ENCODE data around the gene ATP10A. TPM values are rescaled to one million over a fixed set of nuclear protein-coding genes. Genes with fewer than 3 reads are reported as not detected.

Gene ATP10A
- total RNA-seq, 2 donors from 2014 or later, result 15.5 to 15.8 TPM

- Mint-ChIP-seq H3K27me3 (no peaks in the 10 kb centered on the region), H3K4me1 (no peaks in the 10 kb centered on the region), H3K36me3 (ENCODE audit: low read depth) (no peaks in the 10 kb centered on the region), H3K27ac (no peak overlapping the region), H3K9me3 (no peaks in the 10 kb centered on the region), H3K4me3 (no peak overlapping the region)
- ATAC-seq (replicated peaks), result no peak
These were observed 59.6 kb downstream of the ATP10A start for GRCh38 chr15:25803541-25803940.

DNA sequence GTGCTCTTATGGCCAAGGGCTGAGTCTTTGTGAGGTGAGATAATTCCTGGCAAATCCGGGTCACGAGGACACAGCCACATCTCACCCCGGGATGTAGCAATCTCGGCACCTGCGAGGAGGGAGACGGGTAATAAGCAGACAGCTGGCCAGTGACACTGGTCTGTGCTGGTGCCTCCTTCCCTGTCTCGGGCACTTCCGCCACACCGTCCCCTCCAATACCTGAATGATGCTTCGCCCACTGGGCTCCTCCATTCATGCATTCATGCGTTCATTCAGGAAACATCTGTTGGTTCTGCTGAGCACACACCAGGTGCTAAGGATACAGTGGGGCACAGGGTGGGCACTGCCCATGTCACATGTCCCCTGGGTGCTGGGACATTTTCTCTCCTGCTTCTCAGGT lies 60.1 kb downstream of the ATP10A start:
- Mint-ChIP-seq H3K36me3 (ENCODE audit: low read depth) (no peaks in the 10 kb centered on the region), H3K9me3 (no peaks in the 10 kb centered on the region), H3K4me3 (no peak overlapping the region), H3K27ac (no peak overlapping the region), H3K4me1 (no peaks in the 10 kb centered on the region), H3K27me3 (no peaks in the 10 kb centered on the region)
- ATAC-seq (replicated peaks), result no peak

- Mint-ChIP-seq H3K4me1 (no peaks in the 10 kb centered on the region), H3K27me3 (no peaks in the 10 kb centered on the region), H3K4me3 (no peak overlapping the region), H3K27ac (no peak overlapping the region), H3K9me3 (no peaks in the 10 kb centered on the region), H3K36me3 (ENCODE audit: low read depth) (no peaks in the 10 kb centered on the region)
- ATAC-seq (replicated peaks), result no peak
These were observed 60.8 kb downstream of the ATP10A start for GRCh38 chr15:25802285-25802830.

DNA sequence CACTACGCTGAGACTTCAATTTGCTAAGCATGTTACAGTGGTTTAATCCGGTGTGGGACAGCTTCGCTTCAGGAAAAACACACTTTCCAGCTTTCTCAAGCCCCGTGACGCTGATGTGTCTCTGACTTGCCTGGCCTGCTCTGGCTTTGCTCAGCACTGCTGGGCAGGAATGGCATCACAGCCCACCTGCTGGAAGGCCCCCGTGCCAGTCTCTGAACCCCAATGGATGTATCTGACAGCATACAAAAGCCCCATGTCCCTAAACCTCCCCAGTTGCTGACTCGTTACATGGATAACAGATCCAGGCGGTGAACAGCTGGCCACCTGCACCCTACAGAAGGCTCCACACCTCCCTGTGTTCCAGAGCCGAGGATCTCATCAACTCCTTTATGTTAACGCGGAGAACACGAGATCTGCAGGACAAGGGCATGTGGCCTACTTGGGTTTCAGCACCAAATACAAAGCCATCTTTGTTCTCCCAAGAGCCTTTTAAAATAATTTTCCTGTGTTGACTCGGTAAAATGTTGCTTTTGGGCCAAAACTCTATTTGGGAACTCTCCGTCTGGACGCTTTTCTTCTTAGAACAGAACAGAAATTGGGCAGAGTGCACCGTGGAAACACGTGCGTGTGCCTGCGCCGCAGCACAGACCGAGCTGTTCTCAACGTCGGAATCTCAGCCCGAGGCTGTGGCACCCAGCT lies 61.4 kb downstream of the ATP10A start:
- Mint-ChIP-seq H3K4me1 (no peaks in the 10 kb centered on the region), H3K9me3 (no peaks in the 10 kb centered on the region), H3K4me3 (no peak overlapping the region), H3K36me3 (ENCODE audit: low read depth) (no peaks in the 10 kb centered on the region), H3K27ac (no peak overlapping the region), H3K27me3 (no peaks in the 10 kb centered on the region)
- ATAC-seq (replicated peaks), result no peak

DNA sequence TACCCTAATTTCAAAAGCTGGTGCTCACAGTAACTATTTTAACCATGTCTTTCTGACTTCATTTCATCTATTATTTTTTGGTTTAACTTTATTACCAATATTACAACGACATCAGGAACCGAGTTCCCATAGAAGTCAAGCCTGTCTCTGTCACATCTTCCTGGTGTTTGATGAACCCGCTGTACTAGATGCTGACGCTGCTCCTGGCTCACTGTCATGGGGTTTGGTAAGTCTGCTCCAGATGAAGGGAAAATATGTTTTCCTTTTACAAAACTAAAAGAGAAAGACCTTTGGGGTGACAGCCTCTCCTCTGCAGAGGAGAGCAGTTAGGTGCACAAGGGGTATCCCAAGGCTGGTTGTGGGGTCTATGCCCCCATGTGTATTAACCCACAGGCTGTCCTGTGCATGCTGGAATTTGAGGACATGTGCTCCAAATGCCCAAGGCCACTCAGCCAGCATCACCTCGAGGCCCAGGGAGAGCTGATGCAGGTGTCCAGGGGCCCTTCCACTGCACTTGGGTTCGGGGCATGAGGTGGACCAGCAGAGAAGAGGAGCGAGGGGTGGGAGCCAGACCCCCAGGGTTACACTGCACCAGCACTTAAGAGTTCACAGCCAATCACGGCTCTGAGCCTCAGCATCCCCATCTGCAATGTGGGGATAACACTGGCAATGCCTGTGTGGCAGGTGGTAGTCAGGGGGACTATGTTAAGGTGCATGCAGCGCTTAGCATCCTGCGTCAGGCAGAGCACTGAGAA lies 62.2 kb downstream of the ATP10A start:
- ATAC-seq (replicated peaks), result no peak
- no peak overlapping the region for H3K4me3 Mint-ChIP-seq
- H3K36me3 Mint-ChIP-seq (ENCODE audit: low read depth), result no peaks in the 10 kb centered on the region
- no peak overlapping the region for H3K27ac Mint-ChIP-seq
- no peaks in the 10 kb centered on the region for H3K9me3 Mint-ChIP-seq
- no peaks in the 10 kb centered on the region for H3K27me3 Mint-ChIP-seq
- H3K4me1 Mint-ChIP-seq, result no peaks in the 10 kb centered on the region

DNA sequence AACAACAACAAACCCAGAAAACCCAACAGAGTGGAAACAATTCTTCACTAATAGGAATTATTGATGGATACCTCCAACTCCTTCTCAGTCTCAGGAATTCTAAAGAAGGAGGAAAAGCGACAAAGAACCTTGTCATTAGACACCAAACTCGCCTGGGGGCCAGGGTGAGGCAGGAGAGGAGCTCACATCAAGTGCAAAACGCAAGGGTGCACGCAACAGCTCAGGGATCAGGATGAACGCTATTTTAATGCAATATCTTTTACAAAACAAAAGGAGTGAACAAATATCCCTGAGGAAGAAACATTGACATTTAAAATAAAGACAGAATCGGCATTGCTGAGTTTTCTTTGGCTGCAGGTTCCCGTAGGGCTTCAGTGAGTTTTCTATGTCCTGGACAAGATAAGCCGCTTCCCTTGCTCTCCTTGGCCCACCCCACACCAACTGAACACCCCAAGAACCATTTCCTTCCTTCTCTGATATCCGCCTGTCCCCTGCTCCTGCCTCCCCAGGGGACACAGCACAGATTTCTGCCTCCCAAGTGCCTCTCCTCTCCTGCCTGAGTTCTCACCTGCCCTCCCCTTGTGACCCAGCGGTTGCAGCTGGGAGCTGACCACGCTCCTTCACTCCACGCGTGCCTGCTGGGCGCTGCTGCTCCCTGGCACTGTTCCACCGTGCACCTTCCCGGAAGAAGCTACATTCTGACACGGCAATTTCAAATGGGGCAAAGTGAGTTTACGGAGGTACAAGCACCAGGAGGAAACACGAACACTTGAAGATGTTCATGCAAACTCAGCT lies 63.0 kb downstream of the ATP10A start:
- Mint-ChIP-seq H3K4me1 (no peaks in the 10 kb centered on the region), H3K27me3 (no peaks in the 10 kb centered on the region), H3K36me3 (ENCODE audit: low read depth) (no peaks in the 10 kb centered on the region), H3K27ac (no peak overlapping the region), H3K9me3 (no peaks in the 10 kb centered on the region), H3K4me3 (no peak overlapping the region)
- no peak for ATAC-seq (replicated peaks)

DNA sequence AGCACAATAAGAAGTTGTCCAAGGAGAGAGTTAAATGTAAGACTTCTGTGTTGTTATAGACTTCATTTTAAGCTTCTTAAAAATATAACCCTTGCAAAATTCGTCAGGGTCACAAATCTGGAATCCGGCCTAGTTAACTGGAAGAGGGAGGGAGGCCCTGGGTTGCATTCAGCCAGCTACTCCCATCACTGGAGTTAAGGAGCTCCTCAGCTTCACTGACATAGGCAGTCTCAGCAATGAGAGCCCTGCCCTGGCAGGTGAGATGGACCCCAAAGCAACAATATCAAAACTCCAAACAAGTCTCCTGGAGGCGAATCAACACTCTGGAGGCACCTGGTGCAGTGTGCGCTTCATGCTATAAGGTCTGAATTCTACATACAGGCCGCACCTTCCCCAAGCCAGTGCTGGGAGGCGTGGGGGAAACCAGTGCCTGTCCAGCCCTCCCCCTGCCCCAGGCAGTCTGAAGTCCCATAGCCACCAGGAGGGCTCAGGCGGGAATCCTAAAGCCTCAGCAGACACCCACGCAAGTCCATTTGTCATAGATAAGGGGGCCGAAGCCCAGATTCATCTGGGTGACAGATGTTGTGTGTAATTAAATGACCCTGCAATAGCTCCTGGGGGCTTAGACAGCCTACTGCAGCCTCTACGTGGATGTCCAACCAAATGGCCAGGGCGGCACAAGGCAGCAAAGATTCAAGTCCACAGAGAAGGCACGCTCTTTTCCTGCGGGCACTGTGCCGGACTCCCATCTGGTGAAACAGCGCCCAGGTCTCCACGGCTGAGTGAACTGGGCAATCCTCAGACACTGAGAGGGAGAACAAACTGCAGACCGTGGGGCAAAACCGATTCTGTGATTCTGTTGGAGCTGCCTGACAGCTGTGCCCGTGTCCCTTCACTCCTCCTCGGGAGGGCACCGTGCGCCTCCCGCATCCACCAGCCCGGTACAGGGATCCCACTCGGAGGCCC lies 64.9 kb downstream of the ATP10A start:
- peak overlapping the region; percentile 73 for H3K27ac Mint-ChIP-seq
- H3K4me1 Mint-ChIP-seq, result no peaks in the 10 kb centered on the region
- no peak overlapping the region for H3K4me3 Mint-ChIP-seq
- H3K27me3 Mint-ChIP-seq, result no peaks in the 10 kb centered on the region
- H3K36me3 Mint-ChIP-seq (ENCODE audit: low read depth), result no peaks in the 10 kb centered on the region
- H3K9me3 Mint-ChIP-seq, result no peaks in the 10 kb centered on the region
- no peak for ATAC-seq (replicated peaks)

GRCh38 chr15:25797511-25797935 lies 65.6 kb downstream of the ATP10A start:
- no peaks in the 10 kb centered on the region for H3K9me3 Mint-ChIP-seq
- H3K36me3 Mint-ChIP-seq (ENCODE audit: low read depth), result no peaks in the 10 kb centered on the region
- H3K27me3 Mint-ChIP-seq, result no peaks in the 10 kb centered on the region
- no peak for ATAC-seq (replicated peaks)
- no peak overlapping the region for H3K27ac Mint-ChIP-seq
- no peak overlapping the region for H3K4me3 Mint-ChIP-seq
- H3K4me1 Mint-ChIP-seq, result no peaks in the 10 kb centered on the region

GRCh38 chr15:25797035-25797434 lies 66.1 kb downstream of the ATP10A start:
- ATAC-seq (replicated peaks), result no peak
- no peaks in the 10 kb centered on the region for H3K36me3 Mint-ChIP-seq (ENCODE audit: low read depth)
- no peak overlapping the region for H3K4me3 Mint-ChIP-seq
- no peaks in the 10 kb centered on the region for H3K27me3 Mint-ChIP-seq
- no peak overlapping the region for H3K27ac Mint-ChIP-seq
- no peaks in the 10 kb centered on the region for H3K4me1 Mint-ChIP-seq
- H3K9me3 Mint-ChIP-seq, result no peaks in the 10 kb centered on the region

- Mint-ChIP-seq H3K4me1 (peaks cover 4% of the 10 kb centered on the region), H3K36me3 (ENCODE audit: low read depth) (no peaks in the 10 kb centered on the region), H3K27ac (no peak overlapping the region), H3K4me3 (no peak overlapping the region), H3K27me3 (no peaks in the 10 kb centered on the region), H3K9me3 (no peaks in the 10 kb centered on the region)
- no peak for ATAC-seq (replicated peaks)
These were observed 66.7 kb downstream of the ATP10A start for GRCh38 chr15:25796395-25796794.

DNA sequence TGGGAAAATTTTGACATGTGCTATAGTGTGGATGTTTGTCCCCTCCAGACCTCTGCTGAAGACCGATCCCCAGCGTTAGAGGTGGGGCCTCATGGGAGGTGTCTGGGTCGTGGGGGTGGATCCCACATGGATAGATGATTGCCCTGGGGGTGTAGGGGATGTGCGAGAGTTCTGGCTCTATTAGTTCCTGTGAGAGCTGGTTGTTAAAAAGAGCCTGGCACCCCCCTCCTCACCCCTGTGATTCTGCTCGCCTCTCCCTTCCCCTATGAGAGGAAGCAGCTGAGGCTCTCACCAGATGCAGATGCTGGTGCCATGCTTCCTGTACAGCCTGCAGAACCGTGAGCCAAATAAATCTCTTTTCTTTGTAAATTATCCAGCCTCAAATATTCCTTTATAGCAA lies 67.4 kb downstream of the ATP10A start:
- Mint-ChIP-seq H3K36me3 (ENCODE audit: low read depth) (no peaks in the 10 kb centered on the region), H3K27me3 (no peaks in the 10 kb centered on the region), H3K27ac (no peak overlapping the region), H3K4me3 (no peak overlapping the region), H3K9me3 (no peaks in the 10 kb centered on the region), H3K4me1 (peaks cover 11% of the 10 kb centered on the region)
- ATAC-seq (replicated peaks), result no peak

DNA sequence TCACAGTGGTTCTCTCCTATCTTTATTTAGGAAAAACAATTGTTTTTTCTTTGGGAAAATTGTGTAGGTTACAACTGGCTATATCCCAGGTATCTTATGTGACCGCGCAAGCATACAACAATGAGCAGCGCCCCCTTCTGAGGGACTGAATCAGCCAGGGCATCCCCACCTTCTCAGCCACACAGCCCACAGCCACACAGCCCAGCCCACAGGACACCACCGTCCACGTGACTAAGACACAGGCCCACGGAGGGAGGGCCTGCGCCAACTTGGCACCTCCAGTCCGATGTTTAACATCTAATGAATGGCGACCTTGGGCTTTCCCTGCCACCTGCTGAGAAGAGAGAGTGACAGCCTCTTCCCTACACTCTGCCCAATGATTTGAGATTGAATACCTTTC lies 68.1 kb downstream of the ATP10A start:
- H3K36me3 Mint-ChIP-seq (ENCODE audit: low read depth), result peaks cover 5% of the 10 kb centered on the region
- no peak overlapping the region for H3K27ac Mint-ChIP-seq
- no peaks in the 10 kb centered on the region for H3K27me3 Mint-ChIP-seq
- no peak for ATAC-seq (replicated peaks)
- H3K9me3 Mint-ChIP-seq, result no peaks in the 10 kb centered on the region
- peaks cover 17% of the 10 kb centered on the region for H3K4me1 Mint-ChIP-seq
- H3K4me3 Mint-ChIP-seq, result no peak overlapping the region

GRCh38 chr15:25793354-25794050 lies 69.6 kb downstream of the ATP10A start:
- Mint-ChIP-seq H3K9me3 (no peaks in the 10 kb centered on the region), H3K27ac (no peak overlapping the region), H3K36me3 (ENCODE audit: low read depth) (peaks cover 7% of the 10 kb centered on the region), H3K4me3 (no peak overlapping the region), H3K4me1 (peaks cover 29% of the 10 kb centered on the region), H3K27me3 (no peaks in the 10 kb centered on the region)
- no peak for ATAC-seq (replicated peaks)
